Thymus (tissue), 11 donors: ENCODE measurements around the gene MAPK14. TPM values are rescaled to one million over a fixed set of nuclear protein-coding genes. Genes with fewer than 3 reads are reported as not detected.

Experiments
- DNase-seq, 9 donors: peaks; one replicate each; pipeline ENCODE4 v3.0.0-alpha.2; 2013; ENCODE audit warnings: low spot score in 9 of 9, low read depth in 6 of 9, missing footprints in 1 of 9
- H3K27ac ChIP-seq, 2 donors: one replicate each; pipeline ENCODE4 v1.5.1; 2013; ENCODE audit warnings: control low read depth in 1 of 2, low read depth in 1 of 2, low read length in 1 of 2, mild to moderate bottlenecking in 1 of 2, moderate library complexity in 1 of 2
- H3K27me3 ChIP-seq, 2 donors: one replicate each; pipeline ENCODE4 v1.5.1; 2013; ENCODE audit warnings: low read length in 1 of 2; ENCODE audit not compliant: control insufficient read depth in 2 of 2, insufficient read depth in 1 of 2
- H3K36me3 ChIP-seq, 2 donors: one replicate each; pipeline ENCODE4 v1.5.1; 2013; ENCODE audit warnings: low read length in 1 of 2, mild to moderate bottlenecking in 1 of 2, moderate library complexity in 1 of 2; ENCODE audit not compliant: control insufficient read depth in 2 of 2, insufficient read depth in 2 of 2
- H3K4me1 ChIP-seq, 2 donors: one replicate each; pipeline ENCODE4 v1.5.1; 2013; ENCODE audit warnings: low read length in 2 of 2; ENCODE audit not compliant: control insufficient read depth in 2 of 2, insufficient read depth in 2 of 2
- H3K4me3 ChIP-seq, 2 donors: one replicate each; pipeline ENCODE4 v1.5.1; 2013; ENCODE audit warnings: low read length in 2 of 2, control low read depth in 1 of 2, mild to moderate bottlenecking in 1 of 2
- H3K9me3 ChIP-seq, 2 donors: one replicate each; pipeline ENCODE4 v1.5.1; 2013; ENCODE audit warnings: low read length in 1 of 2, mild to moderate bottlenecking in 1 of 2; ENCODE audit not compliant: control insufficient read depth in 2 of 2, insufficient read depth in 1 of 2
- WGBS: extraction: QIAGEN DNeasy Blood & Tissue Kit; methylation state at CpG from one replicate; pipeline ENCODE4 v1.1.7; 2013; 5-methylcytosine and 5-hydroxymethylcytosine counted together
- polyA plus RNA-seq: library from polyadenylated mRNA; stranded (reverse); fragments of 200-250 nt; gene quantifications from one replicate; pipeline ENCODE4 v1.2.3, GENCODE V29; 2013
- total RNA-seq: library from RNA; stranded (reverse); fragments of 120-200 nt; gene quantifications from one replicate; pipeline ENCODE4 v1.2.4, GENCODE V29; 2013
- donor health status: healthy.

MAPK14 gene
- total and polyA plus RNA-seq, 2 donors: 33.4 to 44.0 TPM

DNA sequence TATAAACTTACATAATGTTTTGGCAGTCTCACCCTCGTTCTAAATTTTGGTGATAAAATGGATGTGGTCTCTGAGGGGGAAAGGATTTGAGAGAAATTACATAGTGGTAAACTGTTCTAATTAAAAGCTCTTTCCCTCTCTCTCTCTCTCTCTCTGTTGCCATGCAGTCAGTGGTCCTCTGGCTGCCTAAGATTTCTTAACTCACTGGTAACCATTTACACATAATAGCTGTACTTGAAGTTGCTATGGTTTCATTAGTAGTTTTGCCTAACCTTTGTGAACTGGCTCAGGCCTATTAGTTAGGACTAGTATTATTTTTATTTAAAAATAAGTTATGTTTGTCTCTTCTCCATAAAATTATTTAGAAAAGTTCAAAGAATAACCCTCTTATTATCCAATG, 42.0 kb downstream of the MAPK14 start:
- Histone ChIP-seq H3K4me1 (no peaks in the 10 kb centered on the region), H3K9me3 (no peaks in the 10 kb centered on the region), H3K27ac (no peak overlapping the region), H3K27me3 (no peaks in the 10 kb centered on the region), H3K4me3 (no peak overlapping the region), H3K36me3 (peaks cover 0 to 9% of the 10 kb centered on the region in 2 donors)
- WGBS: 92% methylated on average over 1 of the region's 1 CpG
- DNase-seq: no peak

DNA sequence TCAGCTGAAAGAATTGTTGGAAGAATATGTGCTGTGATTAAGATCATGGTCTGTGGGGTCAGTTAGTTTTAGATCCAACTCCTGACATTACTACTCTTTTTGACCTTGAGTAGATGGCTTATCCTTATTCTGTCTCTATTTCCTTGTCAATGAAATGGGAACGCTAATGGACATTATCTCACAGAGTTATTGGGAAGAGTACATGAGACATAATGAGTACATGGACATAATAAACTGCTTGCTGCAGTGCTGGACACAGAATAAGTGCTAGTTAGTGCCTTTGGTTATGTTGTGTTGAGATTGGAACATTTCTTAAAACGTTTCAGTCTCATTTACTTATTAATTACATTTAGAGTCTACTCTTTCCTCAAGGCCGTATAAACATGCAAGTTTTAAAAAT, 42.6 kb downstream of the MAPK14 start:
- Histone ChIP-seq H3K4me3 (no peak overlapping the region), H3K4me1 (no peaks in the 10 kb centered on the region), H3K27ac (no peak overlapping the region), H3K27me3 (no peaks in the 10 kb centered on the region), H3K36me3 (peaks cover 0 to 9% of the 10 kb centered on the region in 2 donors), H3K9me3 (no peaks in the 10 kb centered on the region)
- WGBS: 96% methylated on average over 3 of the region's 3 CpGs
- DNase-seq: no peak

GRCh38 chr6:36071281-36071680, 43.7 kb downstream of the MAPK14 start:
- DNase-seq: no peak
- WGBS: over 99% methylated on average over 3 of the region's 3 CpGs
- Histone ChIP-seq H3K9me3 (no peaks in the 10 kb centered on the region), H3K27ac (no peak overlapping the region), H3K4me3 (no peak overlapping the region), H3K36me3 (peaks cover 0 to 17% of the 10 kb centered on the region in 2 donors), H3K27me3 (no peaks in the 10 kb centered on the region), H3K4me1 (no peaks in the 10 kb centered on the region)

DNA sequence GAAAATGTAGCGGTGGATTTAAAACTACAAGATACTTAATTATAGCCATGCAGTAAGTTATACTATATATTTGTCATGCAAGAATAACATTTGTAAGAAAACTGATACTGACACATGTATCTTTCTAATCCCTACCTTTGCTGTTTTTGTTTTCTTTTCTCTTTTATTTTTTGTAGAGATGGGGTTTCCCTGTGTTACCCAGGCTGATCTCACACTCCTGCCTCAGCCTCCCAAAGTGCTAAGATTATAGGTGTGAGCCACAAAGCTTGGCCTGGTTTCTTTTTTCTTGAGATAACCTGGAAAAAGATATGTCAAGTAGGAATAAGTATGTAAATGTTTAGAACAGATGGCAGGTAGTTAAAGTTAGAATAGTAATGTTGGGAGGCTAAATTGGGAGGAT, 44.1 kb downstream of the MAPK14 start:
- Histone ChIP-seq H3K9me3 (no peaks in the 10 kb centered on the region), H3K27ac (no peak overlapping the region), H3K27me3 (no peaks in the 10 kb centered on the region), H3K36me3 (peaks cover 0 to 21% of the 10 kb centered on the region in 2 donors), H3K4me3 (no peak overlapping the region), H3K4me1 (no peaks in the 10 kb centered on the region)
- no peak for DNase-seq
- 100% methylated on average over 1 of the region's 1 CpG for WGBS

GRCh38 chr6:36072681-36073080, 45.1 kb downstream of the MAPK14 start:
- H3K4me3 ChIP-seq: no peak overlapping the region
- H3K27ac ChIP-seq: no peak overlapping the region
- WGBS: 99% methylated on average over 4 of the region's 4 CpGs
- no peak for DNase-seq
- H3K27me3 ChIP-seq: no peaks in the 10 kb centered on the region
- no peaks in the 10 kb centered on the region for H3K9me3 ChIP-seq
- H3K36me3 ChIP-seq: peaks cover 0 to 28% of the 10 kb centered on the region in 2 donors
- H3K4me1 ChIP-seq: no peaks in the 10 kb centered on the region

DNA sequence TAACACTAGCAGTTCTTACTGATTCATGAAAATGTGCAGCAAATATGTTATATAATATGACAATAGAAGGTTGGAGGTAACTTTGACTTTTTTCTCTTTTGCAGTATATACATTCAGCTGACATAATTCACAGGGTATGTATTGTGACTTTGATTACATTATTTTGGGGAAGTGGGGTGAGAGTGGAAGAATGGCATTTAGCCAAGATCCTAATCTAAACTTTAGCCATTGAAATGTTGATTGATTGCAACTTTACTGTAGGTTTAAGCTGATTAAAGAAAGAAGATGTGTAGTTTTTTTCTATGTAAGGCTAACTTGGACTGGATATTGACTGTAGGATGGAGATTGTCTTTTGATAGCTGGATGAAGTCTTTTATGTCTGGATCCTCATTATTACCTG, 46.0 kb downstream of the MAPK14 start:
- Histone ChIP-seq H3K27ac (no peak overlapping the region), H3K4me1 (no peaks in the 10 kb centered on the region), H3K4me3 (no peak overlapping the region), H3K27me3 (no peaks in the 10 kb centered on the region), H3K36me3 (peaks cover 0 to 37% of the 10 kb centered on the region in 2 donors), H3K9me3 (no peaks in the 10 kb centered on the region)
- no peak for DNase-seq

GRCh38 chr6:36075656-36076055, 48.0 kb downstream of the MAPK14 start:
- Histone ChIP-seq H3K9me3 (no peaks in the 10 kb centered on the region), H3K4me3 (no peak overlapping the region), H3K36me3 (peaks cover 10 to 57% of the 10 kb centered on the region in 2 donors), H3K4me1 (no peaks in the 10 kb centered on the region), H3K27me3 (no peaks in the 10 kb centered on the region), H3K27ac (no peak overlapping the region)
- peak in 2 of 9 donors; percentile 28 to 42 for DNase-seq
- 87% methylated on average over 3 of the region's 3 CpGs for WGBS

DNA sequence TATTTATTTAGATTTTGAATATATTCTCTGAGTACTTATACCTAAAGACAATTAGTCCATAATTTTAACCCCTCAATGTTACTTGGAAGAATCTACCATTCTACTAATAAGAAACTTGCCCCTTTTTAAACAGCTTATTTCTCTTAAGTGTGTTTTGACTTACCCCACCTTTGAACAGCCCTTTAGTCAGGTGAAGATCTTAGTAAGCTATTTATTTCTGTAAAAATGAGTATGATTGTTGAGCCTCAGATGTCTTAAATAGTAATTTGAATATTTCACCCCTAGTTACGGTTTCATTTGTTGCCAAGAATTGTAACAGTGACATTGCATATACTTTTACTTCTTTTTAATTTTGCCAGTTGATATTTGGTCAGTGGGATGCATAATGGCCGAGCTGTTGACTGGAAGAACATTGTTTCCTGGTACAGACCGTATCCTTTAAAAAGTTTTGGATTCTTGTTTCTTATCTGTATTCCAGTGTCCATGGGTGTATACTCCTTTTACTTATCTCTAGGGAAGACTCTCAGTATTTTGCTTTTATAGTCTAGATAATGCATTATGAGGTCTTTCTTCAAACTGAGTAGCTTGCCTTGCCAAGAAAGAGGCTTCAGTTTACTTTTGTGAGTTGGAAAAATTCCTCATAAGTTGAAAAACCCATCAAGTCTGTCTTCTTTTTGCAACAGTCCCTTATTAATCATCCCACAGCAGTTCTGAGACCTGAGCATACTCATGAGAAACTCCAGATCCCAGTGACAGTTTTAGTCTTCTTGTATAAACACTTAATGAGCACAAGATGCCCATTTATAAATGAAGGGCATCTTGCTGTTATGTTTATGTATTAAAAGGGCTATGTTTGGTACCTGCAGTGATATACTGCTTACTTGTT, 48.8 kb downstream of the MAPK14 start:
- H3K27ac ChIP-seq: no peak overlapping the region
- no peak for DNase-seq

GRCh38 chr6:36078159-36078558, 50.6 kb downstream of the MAPK14 start:
- no peaks in the 10 kb centered on the region for H3K9me3 ChIP-seq
- no peaks in the 10 kb centered on the region for H3K27me3 ChIP-seq
- no peak overlapping the region for H3K4me3 ChIP-seq
- H3K27ac ChIP-seq: no peak overlapping the region
- H3K36me3 ChIP-seq: peaks cover 16 to 78% of the 10 kb centered on the region in 2 donors
- WGBS: 97% methylated on average over 4 of the region's 4 CpGs
- no peaks in the 10 kb centered on the region for H3K4me1 ChIP-seq
- no peak for DNase-seq

More for the DNA sequence above, 48.8 kb downstream of the MAPK14 start:
- Histone ChIP-seq H3K27me3 (no peaks in the 10 kb centered on the region), H3K4me3 (no peak overlapping the region), H3K4me1 (no peaks in the 10 kb centered on the region), H3K36me3 (peaks cover 10 to 65% of the 10 kb centered on the region in 2 donors), H3K9me3 (no peaks in the 10 kb centered on the region)
- 98% methylated on average over 3 of the region's 3 CpGs for WGBS
